CD4-positive, alpha-beta T cell treated with Interleukin-1 beta for 1 hour (primary cell): Measurements from ENCODE around the gene C17orf50.

ENCODE experiments used
- DNase-seq, 2 donors: peaks; one replicate each; pipeline ENCODE4 v3.0.0-alpha.2; 2020 to 2022

C17orf50 gene

DNA sequence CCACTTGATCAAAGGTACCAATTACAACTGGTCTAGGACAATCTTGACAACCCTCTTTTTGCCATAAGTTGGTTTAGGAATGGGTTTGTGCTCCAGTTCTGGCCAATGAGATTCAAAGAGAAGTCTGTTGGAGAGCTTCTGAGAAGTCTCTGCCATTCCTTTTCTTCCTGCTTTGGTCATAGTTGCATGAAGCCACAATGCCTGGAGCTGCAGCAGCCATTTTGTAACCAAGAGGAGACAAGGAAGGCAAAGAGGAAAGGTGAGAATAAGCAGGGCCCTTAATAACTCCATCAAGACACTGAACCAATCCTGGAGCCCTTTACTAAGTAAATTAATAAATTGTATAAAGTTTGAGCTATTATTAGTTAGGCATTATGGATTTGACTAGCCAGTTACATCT, 3.4 kb upstream of the C17orf50 start:
- no peak for DNase-seq

DNA sequence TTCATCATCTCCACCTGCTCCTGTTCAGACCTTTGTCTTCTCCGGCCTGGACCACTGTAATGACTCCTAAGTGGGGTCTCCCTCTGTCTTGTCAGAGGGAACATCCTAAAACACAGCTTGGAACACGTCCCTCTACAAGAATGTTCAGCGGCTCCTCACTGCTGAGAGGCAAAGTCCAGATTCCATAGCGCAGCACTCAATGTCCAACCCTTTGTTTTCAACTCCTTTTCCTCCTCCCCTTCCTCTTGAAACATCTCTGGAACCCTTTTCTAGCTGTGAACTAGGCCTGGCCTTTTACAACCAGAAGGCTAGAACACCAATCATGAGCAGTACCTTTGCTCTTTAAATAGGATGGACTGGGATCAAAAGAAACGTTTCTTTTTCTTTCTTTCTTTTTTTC, 914 bp downstream of the C17orf50 start:
- DNase-seq = no peak

DNA sequence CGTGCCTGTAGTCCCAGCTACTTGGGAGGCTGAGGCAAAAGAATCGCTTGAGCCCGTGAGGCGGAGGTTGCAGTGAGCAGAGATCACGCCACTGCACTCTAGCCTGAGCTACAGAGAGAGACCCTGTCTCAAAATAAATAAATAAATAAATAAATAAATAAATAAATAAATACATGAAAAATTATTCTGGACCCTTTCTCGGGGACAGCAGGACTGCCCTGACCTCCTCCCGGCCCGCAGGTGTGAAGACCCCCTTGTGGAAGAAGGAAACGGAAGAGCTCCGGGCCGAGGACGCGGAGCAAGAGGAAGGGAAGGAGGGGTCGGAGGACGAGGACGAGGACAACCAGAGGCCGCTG, 3.1 kb downstream of the C17orf50 start:
- DNase-seq = no peak

DNA sequence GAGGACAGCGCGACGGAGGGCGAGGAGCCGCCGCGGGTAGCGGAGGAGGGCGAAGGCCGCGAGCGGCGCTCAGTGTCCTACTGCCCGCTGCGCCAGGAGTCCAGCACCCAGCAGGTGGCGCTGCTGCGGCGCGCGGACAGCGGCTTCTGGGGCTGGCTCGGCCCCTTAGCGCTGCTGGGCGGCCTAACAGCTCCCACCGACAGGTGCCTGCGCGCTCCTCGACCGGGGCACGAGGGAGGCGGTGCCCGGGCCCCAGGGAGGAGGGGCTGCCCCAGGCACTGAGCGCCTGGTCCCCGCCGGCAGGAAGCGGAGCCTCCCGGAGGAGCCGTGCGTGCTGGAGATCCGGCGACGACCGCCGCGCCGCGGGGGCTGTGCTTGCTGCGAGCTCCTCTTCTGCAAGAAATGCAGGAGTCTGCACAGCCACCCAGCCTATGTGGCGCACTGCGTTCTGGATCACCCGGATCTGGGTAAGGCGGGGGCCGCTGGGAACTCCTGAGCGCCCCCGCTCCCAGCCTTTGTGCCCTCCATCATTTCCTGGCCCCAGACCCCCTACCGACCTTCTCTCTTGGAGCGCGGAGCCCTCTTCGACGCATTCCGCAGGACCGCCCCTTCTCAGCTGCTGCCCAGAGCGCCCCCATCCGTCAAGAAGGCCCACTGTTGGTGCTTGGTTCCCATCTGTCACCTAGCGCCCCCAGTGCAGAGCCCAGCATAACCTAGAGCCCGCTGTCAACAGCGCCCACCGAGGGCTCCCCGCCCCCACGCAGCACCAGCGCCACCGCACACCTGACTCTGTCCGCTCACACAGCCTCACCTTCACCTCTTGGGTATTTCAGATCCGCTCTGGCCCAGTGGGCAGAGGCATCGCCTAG, 3.7 kb downstream of the C17orf50 start:
- peak; percentile 89 to 90 for DNase-seq

DNA sequence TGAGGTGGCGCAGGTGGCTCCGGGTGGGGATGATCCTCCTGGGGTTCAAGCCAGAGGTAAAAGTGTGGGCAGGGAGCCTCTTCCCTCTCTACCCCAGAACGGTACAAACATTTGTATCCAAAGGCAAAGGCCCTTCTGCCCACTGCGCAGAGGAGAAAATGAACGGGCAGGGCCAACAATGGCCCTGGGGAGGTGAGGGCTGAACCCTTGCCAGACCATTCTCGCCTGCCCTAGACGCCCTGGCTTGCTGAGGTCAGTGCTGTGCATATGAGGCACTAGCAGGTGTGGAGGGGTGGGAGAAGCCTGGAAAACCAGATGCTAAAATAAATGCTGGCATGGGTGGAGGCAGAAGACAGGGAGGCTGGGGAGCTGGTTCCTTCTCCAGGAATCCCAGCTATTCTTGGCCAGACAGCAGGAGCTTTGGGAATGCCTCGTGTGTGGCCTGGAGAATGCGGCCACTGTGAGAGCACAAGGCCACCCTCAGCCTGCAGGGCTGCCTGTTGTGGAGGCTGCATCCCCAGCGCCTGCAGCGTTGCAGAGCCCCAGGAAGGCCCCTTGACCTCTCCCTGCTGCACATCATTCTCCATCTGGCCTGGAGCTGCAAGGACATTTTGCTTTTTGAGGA, 4.5 kb downstream of the C17orf50 start:
- DNase-seq = no peak

DNA sequence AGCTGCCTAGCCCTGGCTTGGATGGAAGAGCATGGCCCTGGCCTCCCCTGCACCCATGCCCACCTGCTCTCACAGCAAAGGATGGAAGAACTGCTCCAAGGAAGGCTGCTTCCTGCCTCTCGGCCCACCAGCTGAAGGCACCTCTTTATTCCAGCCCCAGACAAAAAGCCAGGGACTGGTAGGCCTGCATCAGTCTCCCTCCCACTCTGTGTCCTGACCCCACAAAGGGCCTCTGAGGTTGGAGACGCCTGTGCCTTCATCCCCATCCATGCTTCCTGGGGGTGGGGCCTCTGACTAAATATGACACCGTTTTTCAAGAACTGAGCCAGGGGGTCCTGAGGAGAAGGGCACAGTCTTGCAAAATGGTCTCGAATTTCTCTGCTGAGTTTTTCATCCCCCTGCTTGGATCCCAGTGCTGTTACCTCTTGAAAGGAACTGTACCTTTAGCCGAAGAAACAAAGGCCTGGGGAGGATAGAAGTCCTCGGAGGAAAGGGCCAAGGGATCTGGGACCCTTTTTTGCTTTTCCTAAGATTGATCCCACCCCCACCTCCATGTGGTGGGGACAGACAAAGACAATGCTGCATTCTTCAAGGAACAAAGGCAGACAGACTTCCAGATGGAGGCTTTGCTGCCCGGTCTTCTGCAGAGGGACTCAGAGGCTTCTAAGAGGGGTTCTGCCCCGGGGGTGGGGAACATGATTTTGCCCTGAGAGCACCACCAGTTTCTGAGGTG, 5.2 kb downstream of the C17orf50 start:
- no peak for DNase-seq

DNA sequence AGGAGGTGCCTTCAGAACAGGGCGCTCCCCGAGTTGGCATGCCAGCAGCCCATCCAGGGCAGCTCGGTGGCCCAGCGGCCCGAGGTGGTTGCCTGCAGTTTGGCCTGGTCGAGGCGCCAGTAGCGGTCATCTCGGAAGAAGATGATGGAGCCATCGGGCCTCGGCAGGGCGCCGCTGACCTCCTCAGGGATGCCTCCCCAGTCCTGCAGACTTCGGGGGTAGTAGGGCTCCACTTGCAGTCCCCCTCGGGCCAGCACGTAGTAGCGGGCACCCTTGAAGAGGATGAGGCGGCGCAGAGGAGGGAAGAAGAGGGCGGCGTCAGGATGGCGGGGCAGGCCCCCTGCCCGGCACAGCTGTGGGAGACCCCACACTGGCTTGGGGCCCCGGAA, 5.8 kb downstream of the C17orf50 start:
- no peak for DNase-seq

DNA sequence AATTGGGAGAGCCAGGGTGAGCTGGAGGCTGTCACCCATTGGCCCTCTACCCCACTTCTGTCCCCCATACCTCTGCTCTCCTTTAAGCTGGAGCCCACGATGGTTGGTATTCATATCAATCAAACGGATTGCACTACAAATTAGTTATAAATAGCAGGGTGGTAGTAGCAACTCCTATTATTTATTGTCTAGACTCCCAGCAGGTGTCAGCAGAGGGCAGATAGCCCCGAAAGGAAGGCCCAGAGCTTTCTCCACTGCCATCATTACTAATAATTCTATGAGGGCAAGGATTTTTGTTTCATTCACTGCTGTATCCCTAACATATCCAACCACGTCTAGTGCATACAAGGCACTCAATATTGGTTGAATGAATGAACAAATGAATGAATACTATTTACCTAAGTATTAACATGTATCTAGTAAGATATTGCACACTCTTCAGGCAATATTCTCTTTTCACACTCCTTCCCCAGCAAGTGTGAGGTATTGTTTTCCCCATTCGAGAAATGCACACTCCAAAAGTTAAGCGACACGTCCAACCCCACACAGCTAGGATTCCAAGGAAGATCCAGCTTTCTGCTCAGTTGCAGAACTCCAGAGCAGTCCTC, 6.3 kb downstream of the C17orf50 start:
- peak; percentile 11 to 44 for DNase-seq

DNA sequence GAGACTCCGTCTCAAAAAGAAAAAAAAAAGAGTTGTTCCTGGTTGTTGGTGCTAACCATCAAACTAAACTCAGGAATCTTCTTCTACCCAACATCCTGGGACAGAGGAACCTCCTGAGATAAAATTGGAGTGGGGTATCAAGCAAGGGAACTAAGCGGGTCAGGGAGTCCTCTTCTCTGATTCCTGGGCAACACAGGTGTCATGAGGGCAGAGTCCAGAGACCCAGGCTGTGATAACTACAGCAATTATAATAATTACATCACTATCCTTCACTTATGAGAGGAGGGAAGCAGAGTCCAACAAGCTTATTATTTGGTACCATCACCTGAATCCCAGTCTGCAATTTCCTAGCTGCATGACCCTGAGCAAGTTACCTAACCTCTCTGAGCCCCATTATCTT, 8.1 kb downstream of the C17orf50 start:
- DNase-seq = no peak

DNA sequence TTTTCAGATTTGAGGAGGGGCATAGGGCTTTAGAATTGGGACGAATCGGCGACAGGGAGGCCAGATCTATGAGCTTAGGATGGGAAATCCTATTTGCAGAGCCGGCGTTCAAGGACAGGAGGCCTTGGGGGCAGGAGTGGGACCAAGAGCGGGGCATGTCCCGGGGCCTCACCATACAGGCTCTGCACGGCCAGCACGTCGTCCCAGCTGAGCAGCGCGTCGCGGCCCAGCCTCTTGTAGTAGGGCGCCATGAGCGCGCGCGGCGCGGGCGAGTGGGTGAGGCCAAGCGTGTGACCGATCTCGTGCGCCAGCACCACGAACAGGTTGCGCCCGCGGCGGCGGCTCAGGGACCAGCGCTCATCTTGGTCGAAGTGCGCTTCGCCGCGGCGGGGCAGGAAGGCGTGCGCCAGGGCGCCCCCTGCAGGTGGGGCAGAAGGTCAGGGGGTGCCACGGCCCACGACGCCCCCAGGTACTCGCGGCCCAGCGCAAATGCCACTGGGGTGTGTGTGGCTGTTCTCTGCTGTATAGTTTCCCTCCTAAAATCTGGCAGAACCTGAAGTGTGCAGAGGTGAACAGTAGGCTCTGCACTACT, 9.3 kb downstream of the C17orf50 start:
- DNase-seq = no peak

DNA sequence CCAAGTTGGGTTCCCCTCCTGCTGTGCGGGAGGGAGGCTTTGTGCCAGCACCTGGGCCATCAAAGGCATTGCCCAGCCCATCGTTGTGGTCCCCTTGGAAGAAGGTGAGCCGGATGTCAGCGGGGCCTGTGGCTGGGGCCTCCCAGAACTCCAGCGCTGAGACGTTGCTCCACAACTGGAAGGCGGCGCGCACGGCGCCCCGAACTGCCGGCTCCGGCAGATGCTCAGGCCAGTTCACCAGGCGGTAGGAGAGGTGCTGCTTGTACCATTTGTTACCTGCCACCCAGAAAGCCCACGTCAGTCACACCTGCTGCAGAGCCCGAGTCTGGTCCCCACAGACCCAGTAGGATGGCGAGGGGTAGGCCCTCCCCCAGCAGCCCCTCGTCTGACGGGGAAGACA, 12.4 kb downstream of the C17orf50 start:
- DNase-seq = no peak

DNA sequence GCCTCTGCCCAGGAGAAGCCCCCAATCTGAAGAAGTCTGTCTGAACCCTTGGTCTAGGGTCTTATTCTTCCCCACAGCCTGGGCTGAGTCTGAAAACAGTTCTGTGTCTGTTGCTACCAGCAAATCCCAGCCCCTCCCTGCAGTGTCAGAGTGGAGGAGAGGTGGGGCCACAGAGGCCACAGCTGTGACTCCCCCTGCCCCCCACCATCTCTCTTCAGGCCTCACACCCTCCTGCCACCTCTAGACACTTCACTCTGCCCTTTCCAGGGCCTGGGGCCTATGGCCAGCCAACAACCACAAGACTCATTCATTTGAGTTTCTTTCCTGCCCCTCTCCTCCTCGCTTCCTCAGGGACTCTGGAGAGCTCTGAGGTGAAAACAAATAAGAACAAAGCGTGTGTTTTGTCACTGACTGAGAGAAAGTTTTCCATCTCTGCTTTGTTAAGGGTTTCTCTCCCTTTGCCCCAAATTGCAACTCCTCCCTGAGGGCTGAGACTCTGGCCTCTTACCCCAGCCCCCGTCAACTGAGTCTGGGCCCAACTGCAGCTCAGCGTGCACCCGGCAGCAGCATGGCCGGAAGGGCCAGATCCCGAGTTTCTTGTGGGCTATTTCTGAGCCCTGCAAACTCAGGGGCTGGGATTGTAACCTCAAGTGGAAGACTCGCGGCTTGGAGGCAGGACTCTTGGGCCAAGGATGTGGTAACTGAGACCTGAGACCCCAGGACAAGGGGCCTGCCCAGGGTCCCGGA, 13.2 kb downstream of the C17orf50 start:
- no peak for DNase-seq

DNA sequence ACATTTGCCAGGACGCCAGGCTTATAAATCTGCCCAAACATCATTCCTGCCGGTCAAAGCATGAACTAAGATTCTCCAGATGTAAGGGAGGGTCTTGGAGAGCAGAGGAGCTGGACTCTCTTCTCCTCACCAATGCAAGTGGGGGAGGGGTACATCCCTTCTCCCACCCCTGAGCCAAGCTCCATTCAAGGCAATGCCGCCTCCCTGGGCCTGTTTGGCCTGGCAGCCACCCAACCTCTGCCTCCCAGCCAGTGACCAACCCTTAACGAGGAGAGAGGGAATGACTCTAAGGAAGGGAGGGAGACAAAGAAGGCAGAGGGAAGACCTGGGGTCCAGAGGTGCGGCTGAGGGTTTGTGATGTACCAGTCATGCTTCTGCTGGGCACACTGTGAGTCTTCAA, 13.8 kb downstream of the C17orf50 start:
- no peak for DNase-seq

DNA sequence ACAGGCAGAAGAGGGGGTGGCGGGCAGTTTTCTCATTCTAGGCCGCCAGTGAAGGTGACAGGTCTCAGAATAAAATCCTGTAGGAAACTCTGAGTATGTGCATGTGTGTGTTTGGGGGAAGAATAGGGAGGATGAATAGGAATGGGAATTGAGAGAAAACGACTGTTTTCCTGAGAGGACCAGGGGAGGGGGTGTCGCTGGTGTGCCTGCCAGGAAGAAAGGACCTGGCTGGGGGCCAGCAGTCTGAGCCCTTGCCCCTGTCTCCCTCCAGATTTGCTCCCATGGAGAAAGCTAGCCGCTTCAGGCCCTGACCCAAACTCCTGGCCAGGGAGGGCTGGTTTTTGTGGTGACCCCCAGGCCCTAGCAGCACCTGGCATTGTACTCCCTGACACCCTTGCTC, 14.4 kb downstream of the C17orf50 start:
- no peak for DNase-seq

DNA sequence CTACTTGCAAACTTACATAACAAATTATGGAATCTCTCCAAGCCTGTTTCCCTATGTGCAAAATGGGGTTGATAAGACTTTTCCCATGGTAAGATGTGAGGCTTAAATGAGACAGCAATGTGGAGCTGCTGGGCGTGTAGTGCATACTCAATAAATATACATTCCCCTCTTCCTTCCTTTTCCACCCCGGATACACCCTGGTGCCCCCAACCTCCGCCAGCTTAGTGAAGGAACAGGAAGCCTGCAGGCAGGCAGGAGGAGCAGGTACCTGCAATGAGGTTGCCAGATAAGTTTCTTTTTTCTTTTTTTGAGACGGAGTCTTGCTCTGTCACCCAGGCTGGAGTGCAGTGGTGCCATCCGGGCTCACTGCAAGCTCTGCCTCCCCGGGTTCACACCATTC, 14.9 kb downstream of the C17orf50 start:
- DNase-seq = no peak

DNA sequence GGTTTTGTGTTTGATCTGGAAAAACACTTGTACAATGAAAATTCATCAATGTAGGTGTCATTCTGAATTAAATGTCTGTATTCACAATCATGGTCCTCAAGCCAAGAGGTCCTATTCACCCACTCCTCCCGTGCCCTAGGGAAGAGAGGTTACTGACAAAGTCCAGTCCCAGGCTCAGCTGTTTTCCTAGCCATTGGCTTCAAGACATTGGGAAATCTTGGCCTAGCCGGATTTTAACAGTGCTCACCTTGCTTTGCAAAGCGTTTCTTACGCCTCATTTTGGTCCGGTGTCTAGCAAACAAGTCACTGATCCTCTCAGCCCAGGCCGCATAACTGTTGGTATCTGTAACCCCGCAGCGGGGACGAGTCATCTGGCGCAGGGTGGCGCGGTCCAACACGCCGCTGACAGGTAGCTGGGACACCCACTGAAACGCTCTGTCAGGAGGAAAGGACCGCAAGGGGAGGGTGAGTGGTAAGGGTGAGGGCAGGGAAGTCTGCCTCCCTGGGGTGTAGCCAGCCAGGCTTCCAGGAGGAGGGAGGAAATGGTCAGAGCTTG, 18.0 kb downstream of the C17orf50 start:
- no peak for DNase-seq

DNA sequence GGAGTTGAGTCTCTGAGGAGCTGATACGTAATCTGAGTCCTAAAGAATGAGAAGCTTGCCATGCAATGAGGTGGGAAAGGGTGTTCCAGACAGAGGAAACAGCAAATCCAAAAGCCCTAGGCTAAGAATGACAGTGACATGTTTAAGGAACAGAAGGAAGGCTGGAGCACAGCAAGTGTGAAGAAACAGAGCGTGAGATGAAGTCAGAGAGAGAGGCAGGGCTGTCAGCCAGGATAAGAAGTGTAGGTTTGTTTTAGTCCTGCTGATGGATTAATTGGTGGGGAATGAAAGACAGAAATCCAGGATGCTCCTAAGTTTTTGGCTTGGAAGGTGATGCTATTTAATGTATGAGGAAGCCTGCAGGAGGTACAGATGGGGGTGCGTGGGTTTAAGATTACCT, 20.3 kb downstream of the C17orf50 start:
- DNase-seq = no peak

DNA sequence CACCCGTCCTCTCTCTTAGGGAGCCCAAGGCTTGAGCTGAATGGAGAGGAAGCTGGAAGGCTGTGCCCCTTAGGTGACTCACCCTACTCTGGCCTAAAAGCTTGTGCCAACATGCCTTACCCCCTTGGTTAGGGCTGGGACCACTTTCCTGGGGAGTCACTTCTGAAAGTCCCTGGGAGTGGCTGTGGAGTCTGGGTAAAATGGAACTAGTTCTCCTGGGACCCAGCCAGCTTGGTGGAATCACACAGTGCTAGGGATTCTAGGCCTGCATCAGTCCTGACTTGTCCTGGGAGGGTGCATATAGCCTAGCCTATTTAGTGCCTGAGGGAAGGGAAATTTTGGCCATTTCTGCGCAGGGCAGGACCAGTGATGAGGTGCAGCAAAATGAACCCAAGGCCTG, 24.2 kb downstream of the C17orf50 start:
- no peak for DNase-seq

DNA sequence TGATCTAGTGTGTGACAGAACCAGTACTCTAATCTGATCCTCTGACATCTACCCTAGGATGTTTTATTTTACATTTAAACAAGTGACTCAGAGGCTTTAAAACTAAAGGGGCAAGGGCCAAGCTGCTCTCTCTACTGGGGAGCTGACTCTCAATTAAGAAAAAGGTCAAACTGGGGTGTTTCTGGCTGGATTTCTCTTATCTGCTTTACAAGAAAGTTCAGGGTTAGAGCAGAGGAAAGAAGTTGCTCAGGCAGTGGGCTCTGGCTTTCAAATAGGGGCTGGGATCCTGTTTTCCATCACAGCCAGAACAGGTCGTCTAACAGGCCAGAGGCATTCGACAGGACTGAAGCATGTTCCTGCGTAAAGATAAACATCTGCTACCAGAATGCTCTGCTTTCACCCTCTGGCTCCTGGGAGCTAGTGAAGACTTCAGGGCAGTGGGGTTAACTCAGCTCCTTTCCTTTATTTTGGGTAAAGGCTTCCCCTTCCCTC, 26.3 kb downstream of the C17orf50 start:
- no peak for DNase-seq

DNA sequence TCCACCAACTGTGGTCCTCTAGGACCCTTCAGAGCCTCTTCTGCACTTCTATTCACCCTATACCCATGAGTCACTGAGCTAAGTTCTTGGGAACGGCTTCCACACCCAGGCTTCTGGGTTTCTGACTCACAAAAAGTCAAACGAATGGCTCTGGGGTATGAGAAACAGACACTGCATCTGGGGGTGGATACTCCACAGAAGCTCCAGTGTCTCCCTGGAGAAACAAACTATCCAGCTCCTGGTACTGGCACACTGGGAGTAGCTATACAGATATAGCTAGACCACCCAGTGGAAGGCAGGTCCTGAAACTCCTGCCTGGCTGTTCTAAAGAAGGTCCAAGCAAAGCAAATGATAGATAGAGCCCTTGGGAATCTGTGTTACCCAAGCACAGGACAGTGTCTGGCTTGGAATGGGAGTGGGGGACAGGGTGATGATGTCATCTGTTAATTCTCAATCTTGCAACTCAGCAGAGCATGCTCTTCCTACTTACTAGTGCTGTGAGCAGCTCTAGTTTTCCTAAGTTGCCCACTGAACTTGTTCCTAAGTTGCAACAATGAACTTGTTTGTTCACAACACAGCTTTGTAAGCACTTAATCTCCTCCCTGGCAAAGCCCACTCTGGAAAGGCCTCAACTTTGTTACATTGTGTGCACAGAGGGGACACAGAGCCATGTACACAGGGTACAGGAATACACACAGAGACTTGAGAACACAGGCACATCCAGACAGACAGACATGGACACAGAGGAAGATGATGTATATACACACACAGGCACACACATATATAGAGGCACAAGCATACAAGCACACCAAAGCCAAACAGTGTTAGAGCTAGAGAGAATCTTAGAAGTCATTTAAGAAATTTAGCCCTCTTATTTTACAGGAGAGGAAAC, 28.0 kb downstream of the C17orf50 start:
- DNase-seq = no peak

DNA sequence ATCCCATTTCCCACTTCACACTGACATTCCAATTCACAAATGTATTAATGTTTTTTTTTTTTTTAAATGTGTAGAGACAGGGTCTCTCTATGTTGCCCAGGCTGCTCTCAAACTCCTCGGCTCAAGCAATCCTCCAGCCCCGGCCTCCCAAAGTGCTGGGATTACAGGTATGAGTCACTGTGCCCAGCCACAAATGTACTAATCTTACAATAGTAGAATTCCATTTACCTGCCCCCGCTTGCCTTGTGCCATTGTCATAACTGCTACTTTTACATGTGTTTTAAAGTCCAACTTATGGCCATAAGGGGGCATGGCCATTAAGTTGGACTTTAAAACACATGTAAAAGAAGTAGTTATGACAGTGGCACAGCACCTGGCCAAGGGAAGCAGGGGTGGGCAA, 30.2 kb downstream of the C17orf50 start:
- no peak for DNase-seq
